ENCODE measurements around the gene ZNF236. TPM values are rescaled to one million over a fixed set of nuclear protein-coding genes. Genes with fewer than 3 reads are reported as not detected.

ZNF236 gene
- polyA plus RNA-seq, 1 donor from 2014 or later, result 7.7 TPM

DNA sequence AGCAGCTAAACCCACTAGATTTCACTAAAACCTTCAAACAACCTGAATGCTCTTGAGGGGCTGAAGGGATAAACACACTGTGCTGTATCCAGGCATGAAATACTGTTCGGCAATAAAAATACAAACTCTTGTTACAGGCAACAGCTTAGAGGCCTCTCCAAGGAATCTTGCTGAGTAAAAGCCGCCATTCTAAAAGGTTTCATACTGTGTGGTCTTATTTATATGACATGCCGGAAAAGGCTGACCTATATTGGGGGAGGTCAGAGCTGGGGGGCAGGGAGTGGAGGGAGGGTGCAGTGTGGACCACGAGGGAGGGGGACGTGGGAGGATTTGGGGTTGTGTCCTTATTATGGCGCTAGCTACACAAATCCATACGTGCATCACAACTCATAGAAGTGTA lies 174.1 kb downstream of the ZNF236 start:
- no peaks in the 10 kb centered on the region for H3K36me3 ChIP-seq (ENCODE audit: insufficient read depth, low read length)
- H3K27me3 ChIP-seq (ENCODE audit: insufficient read depth, low read depth, low read length), result no peaks in the 10 kb centered on the region
- no peaks in the 10 kb centered on the region for H3K9me2 ChIP-seq (ENCODE audit: insufficient read depth, low read length)
- H2AFZ ChIP-seq (ENCODE audit: low read depth, low read length), result no peak overlapping the region
- no peaks in the 10 kb centered on the region for H3K9me3 ChIP-seq (ENCODE audit: low read length)
- no peak overlapping the region for H3K9ac ChIP-seq (ENCODE audit: low read length)
- no peaks in the 10 kb centered on the region for H3K79me2 ChIP-seq (replicated peaks; ENCODE audit: insufficient read depth, low read length)
- H3F3A ChIP-seq (ENCODE audit: insufficient read depth, low read length, poor library complexity, severe bottlenecking), result no peaks in the 10 kb centered on the region
- TF ChIP-seq SMC3 (conservative IDR thresholded peaks at IDR 0.05; ENCODE audit: poor library complexity) (no peak), EZH2 (IDR thresholded peaks at IDR 0.05; ENCODE audit: borderline replicate concordance, insufficient read depth, low read length, poor library complexity, severe bottlenecking) (no peak), MXI1 (conservative IDR thresholded peaks at IDR 0.05; ENCODE audit: poor library complexity, severe bottlenecking) (no peak), TAF1 (IDR thresholded peaks at IDR 0.05; ENCODE audit: low read depth) (no peak), RAD21 (conservative IDR thresholded peaks at IDR 0.05) (no peak), EP300 (conservative IDR thresholded peaks at IDR 0.05; ENCODE audit: poor library complexity, severe bottlenecking) (no peak), POLR2AphosphoS5 (IDR thresholded peaks at IDR 0.05) (no peak)
- TF ChIP-seq, protein P1, sequence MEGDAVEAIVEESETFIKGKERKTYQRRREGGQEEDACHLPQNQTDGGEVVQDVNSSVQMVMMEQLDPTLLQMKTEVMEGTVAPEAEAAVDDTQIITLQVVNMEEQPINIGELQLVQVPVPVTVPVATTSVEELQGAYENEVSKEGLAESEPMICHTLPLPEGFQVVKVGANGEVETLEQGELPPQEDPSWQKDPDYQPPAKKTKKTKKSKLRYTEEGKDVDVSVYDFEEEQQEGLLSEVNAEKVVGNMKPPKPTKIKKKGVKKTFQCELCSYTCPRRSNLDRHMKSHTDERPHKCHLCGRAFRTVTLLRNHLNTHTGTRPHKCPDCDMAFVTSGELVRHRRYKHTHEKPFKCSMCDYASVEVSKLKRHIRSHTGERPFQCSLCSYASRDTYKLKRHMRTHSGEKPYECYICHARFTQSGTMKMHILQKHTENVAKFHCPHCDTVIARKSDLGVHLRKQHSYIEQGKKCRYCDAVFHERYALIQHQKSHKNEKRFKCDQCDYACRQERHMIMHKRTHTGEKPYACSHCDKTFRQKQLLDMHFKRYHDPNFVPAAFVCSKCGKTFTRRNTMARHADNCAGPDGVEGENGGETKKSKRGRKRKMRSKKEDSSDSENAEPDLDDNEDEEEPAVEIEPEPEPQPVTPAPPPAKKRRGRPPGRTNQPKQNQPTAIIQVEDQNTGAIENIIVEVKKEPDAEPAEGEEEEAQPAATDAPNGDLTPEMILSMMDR (IDR thresholded peaks at IDR 0.05; ENCODE audit: poor library complexity, severe bottlenecking), result no peak
- TF ChIP-seq, protein P2, sequence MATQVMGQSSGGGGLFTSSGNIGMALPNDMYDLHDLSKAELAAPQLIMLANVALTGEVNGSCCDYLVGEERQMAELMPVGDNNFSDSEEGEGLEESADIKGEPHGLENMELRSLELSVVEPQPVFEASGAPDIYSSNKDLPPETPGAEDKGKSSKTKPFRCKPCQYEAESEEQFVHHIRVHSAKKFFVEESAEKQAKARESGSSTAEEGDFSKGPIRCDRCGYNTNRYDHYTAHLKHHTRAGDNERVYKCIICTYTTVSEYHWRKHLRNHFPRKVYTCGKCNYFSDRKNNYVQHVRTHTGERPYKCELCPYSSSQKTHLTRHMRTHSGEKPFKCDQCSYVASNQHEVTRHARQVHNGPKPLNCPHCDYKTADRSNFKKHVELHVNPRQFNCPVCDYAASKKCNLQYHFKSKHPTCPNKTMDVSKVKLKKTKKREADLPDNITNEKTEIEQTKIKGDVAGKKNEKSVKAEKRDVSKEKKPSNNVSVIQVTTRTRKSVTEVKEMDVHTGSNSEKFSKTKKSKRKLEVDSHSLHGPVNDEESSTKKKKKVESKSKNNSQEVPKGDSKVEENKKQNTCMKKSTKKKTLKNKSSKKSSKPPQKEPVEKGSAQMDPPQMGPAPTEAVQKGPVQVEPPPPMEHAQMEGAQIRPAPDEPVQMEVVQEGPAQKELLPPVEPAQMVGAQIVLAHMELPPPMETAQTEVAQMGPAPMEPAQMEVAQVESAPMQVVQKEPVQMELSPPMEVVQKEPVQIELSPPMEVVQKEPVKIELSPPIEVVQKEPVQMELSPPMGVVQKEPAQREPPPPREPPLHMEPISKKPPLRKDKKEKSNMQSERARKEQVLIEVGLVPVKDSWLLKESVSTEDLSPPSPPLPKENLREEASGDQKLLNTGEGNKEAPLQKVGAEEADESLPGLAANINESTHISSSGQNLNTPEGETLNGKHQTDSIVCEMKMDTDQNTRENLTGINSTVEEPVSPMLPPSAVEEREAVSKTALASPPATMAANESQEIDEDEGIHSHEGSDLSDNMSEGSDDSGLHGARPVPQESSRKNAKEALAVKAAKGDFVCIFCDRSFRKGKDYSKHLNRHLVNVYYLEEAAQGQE (IDR thresholded peaks at IDR 0.05; ENCODE audit: borderline replicate concordance), result no peak
- no peak overlapping the region for H3K27ac ChIP-seq (ENCODE audit: low read length)
- no peaks in the 10 kb centered on the region for H4K20me1 ChIP-seq (ENCODE audit: insufficient read depth)
- H3K4me2 ChIP-seq (ENCODE audit: low read length), result no peak overlapping the region
- no peak overlapping the region for H3K4me3 ChIP-seq (ENCODE audit: low read length)

DNA sequence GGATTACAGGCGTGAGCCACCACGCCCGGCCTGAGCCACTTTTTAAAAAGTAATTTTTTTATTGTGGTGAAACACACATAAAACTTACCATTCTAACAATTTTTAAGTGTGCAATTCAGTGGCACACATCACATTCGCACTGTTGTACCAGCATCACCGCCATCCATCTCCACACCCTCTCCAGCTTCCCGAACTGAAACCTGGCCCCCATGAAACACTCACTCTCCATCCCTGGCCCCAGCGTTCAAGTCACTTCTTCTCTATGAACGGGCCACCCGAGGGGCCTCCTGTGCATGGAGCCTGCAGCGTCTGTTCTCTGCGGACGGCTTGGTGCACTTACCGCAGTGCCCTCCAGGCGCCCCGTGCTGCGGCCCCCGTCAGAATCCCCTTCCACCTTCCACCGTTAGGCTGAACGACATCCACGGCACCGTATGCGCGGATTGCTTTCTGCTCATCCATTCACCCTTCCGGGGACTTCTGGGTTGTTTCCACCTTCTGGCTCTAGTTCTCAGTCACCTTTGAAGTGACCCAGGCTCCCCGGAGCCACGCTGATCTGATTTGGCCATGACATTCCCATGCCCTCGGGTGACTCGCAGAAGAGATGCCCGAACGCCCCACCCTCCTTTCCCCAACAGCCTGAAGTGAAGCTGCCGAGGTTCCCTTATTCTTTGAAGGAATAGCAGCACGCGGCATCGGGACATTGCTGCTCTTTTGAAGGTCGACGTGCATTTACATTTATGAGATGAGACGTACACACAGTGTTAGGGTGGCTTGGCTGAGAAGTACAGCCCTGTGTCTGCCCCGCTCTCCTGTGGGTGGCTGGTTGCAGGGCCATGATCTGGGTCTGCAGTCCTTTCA lies 175.8 kb downstream of the ZNF236 start:
- no peaks in the 10 kb centered on the region for H3K79me2 ChIP-seq (replicated peaks; ENCODE audit: insufficient read depth, low read length)
- no peak for TF ChIP-seq RAD21 (conservative IDR thresholded peaks at IDR 0.05)
- TF ChIP-seq, protein P1 (IDR thresholded peaks at IDR 0.05; ENCODE audit: poor library complexity, severe bottlenecking), result no peak
- no peak for TF ChIP-seq SMC3 (conservative IDR thresholded peaks at IDR 0.05; ENCODE audit: poor library complexity)
- no peak for TF ChIP-seq MXI1 (conservative IDR thresholded peaks at IDR 0.05; ENCODE audit: poor library complexity, severe bottlenecking)
- no peak for TF ChIP-seq POLR2AphosphoS5 (IDR thresholded peaks at IDR 0.05)
- no peak for TF ChIP-seq EP300 (conservative IDR thresholded peaks at IDR 0.05; ENCODE audit: poor library complexity, severe bottlenecking)
- TF ChIP-seq, protein P2 (IDR thresholded peaks at IDR 0.05; ENCODE audit: borderline replicate concordance), result no peak
- TF ChIP-seq EZH2 (IDR thresholded peaks at IDR 0.05; ENCODE audit: borderline replicate concordance, insufficient read depth, low read length, poor library complexity, severe bottlenecking), result no peak
- no peak for TF ChIP-seq TAF1 (IDR thresholded peaks at IDR 0.05; ENCODE audit: low read depth)
- H3K27ac ChIP-seq (ENCODE audit: low read length), result no peak overlapping the region
- H3K4me2 ChIP-seq (ENCODE audit: low read length), result no peak overlapping the region
- H3K4me3 ChIP-seq (ENCODE audit: low read length), result no peak overlapping the region
- H3K9me2 ChIP-seq (ENCODE audit: insufficient read depth, low read length), result no peaks in the 10 kb centered on the region
- no peaks in the 10 kb centered on the region for H3K36me3 ChIP-seq (ENCODE audit: insufficient read depth, low read length)
- H3K27me3 ChIP-seq (ENCODE audit: insufficient read depth, low read depth, low read length), result no peaks in the 10 kb centered on the region
- H3K9ac ChIP-seq (ENCODE audit: low read length), result no peak overlapping the region
- H3F3A ChIP-seq (ENCODE audit: insufficient read depth, low read length, poor library complexity, severe bottlenecking), result no peaks in the 10 kb centered on the region
- H3K9me3 ChIP-seq (ENCODE audit: low read length), result no peaks in the 10 kb centered on the region
- no peaks in the 10 kb centered on the region for H4K20me1 ChIP-seq (ENCODE audit: insufficient read depth)
- no peak overlapping the region for H2AFZ ChIP-seq (ENCODE audit: low read depth, low read length)

Data from neural cell (in vitro differentiated cells).